Anterior cingulate cortex (tissue), 58 donors: ENCODE measurements around the gene NSMCE1.

Source experiments
- DNase-seq, 58 donors: peaks; one replicate each; lab custom pipeline; 2025; lab: John Stamatoyannopoulos, UW

Gene NSMCE1

DNA sequence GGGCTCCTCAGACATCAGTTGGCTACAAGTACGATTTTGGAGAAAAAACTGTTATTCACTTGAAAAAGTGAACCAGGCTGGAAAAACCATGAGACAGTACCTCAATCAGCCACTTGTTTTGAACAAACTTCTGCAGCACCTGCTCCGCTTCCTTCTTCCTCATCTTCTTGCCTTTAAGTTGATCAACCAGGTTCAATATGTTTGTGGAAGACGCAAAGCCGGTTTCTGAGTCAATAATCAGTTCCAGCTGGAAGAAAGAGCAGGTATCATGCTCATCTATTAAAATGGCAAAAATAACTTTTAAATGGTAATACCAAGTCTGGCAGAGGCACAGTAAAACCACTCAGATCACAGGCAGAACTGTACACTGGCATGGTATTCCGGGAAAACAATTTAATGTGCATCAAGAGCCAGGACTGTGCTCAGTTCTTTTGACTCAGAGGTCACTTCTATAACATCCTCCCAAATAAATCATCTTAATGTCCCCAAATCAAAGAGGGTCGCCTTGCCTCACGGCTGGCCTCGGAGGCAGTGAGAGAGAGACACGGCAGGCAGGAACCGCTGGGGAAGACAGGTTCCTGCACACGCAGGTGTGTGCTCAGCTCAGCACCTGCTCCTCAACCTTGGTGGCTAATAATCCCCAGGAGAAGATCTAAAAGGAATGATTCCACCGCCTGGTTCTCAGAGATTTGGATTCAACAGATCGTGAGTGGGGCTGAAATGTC, 35.5 kb downstream of the NSMCE1 start:
- no peak for DNase-seq

DNA sequence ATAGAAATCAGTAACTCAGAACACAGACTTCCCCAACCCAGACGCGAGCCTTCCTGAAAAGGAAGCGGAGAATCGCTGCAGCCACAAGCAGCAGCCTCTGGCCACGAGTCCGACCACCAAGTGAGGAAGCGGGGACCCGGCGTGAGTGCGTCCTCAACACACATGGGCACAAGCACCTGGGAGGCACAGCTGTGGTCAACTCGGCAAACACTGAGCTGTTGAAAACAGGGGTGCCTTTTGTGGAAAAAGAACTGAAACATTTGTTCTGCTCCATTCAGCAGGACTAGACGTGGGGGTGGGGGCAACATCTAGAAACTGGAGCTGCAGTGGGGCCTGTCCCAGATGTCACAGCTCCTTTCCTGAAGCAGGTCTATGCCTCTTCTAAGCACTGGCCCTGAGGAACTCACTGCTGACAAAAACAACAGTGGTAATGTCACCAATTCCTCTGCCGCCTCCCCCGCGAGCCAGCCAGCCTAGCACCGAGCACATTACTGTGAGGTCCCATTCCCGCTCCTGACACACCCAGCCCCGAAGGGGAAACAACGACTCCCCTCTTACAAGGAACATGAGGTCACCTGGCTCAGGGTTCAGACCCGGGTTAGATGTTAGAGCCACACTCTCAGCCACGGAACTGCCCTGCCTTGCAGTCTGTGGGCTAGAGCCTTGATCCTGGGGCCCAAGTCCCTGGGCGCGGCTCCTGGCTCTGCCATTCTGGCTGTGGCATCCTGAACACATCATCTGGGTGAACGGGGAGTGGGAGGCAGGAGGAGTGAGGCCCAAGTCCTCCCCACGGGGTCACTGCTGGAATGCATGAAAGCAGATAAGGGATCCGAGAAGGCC, 36.3 kb downstream of the NSMCE1 start:
- DNase-seq: peak in 27 of 58 donors; percentile 8 to 69 (median 29)

- DNase-seq: no peak
Measured at GRCh38 chr16:27231692-27232060, 36.9 kb downstream of the NSMCE1 start.

GRCh38 chr16:27230562-27231001, 38.0 kb downstream of the NSMCE1 start:
- DNase-seq: peak in 1 of 58 donors; percentile 15

DNA sequence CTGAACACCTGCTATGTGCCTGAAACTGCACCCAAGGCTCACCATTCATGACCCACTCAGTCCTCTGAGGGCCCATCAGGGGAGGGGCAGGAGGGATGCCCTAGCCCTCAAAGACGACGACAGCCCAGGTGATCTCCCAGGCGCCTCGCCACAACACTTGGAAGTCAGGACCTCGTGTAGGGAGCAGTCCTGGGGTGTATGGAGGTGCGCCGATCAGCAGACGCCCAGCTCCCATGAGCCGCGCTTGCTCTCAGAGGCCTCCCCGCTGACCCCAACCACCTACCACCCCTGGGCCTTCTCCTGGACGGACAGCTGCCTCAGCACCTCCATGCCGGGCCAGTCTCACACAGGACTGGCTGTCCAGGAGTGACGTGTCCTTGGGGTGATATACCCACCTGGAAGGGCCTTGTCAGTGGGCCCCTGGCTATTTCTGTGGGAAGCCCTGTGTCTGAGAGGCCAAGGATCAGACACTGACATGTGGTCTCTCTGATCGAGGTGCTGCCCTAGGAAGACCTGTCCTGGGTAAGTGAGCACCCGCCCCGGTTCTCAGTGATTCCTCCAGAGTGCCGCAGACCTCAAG, 38.6 kb downstream of the NSMCE1 start:
- DNase-seq: no peak

- DNase-seq: no peak
Measured at GRCh38 chr16:27228621-27229501, 39.7 kb downstream of the NSMCE1 start.

- DNase-seq: no peak
Measured at GRCh38 chr16:27228045-27228444, 40.5 kb downstream of the NSMCE1 start.

DNA sequence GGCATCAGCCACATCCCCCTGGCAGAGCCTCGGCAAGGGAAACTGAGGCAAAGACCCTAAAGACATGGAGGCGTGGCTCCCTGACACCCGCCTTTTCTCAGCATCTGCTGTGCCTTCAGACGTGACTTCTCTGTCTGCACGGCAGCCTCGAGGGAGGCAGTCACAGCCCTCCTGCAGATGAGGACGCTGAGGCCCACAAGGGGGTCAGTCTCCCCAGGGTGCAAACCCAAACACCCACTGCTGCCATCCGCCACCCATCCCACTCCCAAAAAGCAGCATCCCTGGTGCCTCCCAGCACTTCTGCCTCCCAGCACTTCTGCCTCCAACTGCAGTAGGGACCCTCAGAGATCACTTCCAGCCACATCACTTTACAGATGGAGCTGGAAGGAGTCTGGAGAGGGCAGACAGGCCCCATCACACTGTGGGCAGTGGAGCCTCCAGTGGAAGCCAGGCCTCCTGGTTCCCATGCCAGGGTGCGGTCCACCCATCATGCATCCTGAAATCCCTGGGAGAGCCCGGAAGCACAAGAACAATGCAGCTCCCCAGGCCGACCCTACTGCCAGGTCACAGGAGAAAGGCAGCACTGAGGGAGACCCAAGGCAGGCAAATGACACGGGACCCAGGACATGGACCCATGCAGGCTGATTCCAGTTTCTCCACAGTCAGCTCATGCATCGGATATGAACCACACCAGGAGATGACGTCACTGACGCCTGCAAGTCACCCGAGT, 41.4 kb downstream of the NSMCE1 start:
- no peak for DNase-seq

- no peak for DNase-seq
Measured at GRCh38 chr16:27226476-27226875, 42.1 kb downstream of the NSMCE1 start.

DNA sequence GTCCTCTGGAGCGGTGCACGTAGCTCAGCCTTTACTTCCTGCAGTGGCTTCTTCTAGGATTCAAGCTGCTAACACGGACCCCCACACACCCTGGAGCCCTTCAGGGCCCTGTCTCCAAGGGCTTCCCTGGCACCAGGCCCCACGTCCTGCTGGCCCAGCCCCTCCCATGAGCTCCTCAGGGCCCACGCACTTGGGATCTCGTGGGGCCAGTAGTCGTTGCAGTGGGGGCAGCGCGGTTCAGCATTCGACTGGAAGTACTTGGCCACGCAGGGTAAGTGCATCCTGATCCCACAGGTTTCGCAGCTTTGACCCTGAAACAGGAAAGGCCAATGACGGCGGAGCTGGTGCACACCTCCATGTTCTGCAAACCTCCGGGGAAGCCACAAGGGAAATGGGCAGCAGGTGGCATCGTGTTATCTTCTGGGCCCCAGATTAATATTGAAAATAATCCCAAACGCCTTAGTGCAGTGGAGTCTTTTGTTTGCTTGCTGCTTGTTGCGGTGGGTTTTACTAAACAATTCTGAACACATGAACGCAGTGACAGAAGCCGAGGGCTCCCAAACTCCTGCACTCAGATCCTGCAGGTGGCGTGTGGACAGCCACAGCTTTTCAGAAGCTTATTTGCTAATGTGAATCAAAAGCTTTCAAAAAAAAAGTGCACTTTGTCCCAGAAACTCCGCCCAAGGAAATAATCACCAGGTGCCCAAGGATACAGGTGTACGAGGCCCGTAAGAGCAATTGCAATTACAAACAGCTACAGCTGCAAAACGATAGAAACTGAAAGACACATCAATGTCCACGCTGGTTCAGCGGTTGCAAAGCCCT, 42.8 kb downstream of the NSMCE1 start:
- no peak for DNase-seq

DNA sequence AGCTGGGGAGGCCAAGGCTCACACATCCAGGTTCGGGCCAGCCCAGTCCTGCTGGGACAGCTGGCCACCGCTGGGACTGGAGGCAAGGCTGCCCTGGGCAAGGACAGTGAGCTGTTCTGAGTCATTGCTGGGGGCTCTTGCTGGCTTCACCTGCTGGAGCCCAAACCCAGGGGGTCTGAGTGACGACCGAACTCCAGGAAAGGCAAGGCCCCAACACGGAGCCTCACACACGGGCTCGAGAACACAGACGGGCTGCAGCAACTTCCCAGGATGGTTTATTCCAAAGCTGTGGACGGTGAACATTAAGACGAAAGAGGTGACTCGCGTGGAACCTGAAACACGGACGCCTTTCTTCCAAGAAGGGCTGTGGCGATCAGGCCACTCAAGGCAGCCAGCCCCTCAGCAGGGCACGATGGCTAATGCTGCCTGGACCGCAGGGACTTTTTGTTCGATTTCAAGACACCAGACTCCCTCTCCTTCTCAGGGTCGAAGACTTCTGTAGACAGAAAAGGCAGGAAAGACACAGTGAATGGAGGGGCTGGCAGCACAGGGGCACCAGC, 43.8 kb downstream of the NSMCE1 start:
- no peak for DNase-seq

- no peak for DNase-seq
Measured at GRCh38 chr16:27224271-27224737, 44.3 kb downstream of the NSMCE1 start.

DNA sequence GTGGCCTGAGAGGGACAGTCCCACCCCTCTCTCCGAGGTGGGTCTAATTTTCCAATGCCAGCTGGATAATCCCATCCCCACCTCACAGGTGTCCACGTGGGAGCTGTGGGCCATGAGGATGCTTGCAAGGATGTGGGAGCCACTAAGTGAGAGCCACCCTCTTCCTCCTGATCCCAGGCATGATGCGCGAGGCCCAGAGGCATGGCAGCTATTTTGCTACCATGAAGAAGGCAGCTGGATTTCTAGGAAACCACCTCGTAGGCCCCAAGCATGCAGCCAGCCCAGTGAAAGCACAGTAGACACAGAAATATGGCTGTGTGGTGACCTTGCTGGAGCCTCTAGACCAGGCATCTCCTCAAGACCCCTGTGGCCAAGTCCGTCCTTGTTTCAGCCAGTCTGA, 44.9 kb downstream of the NSMCE1 start:
- DNase-seq: no peak

GRCh38 chr16:27223226-27223610, 45.4 kb downstream of the NSMCE1 start:
- DNase-seq: no peak

- no peak for DNase-seq
Measured at GRCh38 chr16:27222249-27223225, 46.0 kb downstream of the NSMCE1 start.

DNA sequence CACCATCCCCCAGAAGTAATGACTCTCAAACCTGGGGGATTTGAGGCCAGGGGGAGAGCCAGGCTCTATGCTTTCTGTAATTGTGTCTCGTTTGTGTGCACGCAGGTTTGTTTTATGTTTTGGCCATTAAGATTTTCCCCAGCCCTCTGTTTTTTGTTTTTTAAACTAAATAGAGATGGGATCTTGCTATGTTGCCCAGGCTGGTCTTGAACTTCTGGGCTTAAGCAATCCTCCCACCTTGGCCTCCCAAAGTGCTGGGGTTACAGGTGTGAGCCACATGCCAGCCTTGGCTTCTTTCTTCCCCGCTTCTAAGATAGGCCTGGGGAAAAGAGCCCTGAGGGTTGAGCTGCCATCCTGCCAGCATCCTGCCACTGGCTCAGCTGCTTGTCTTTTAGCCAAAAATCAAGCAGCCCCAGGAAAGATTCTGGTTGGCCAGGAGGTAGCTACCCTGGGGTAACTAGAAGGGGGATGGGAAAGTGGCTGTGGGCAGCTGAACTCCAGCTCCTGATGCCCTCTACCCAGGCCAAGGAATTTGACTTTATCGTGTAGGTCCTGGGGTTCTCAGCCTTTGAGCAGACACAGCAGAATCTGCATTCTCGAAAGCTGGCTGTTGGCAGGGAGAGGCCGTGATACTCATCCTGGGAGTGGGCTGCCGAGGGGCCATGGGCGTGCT, 46.9 kb downstream of the NSMCE1 start:
- no peak for DNase-seq

DNA sequence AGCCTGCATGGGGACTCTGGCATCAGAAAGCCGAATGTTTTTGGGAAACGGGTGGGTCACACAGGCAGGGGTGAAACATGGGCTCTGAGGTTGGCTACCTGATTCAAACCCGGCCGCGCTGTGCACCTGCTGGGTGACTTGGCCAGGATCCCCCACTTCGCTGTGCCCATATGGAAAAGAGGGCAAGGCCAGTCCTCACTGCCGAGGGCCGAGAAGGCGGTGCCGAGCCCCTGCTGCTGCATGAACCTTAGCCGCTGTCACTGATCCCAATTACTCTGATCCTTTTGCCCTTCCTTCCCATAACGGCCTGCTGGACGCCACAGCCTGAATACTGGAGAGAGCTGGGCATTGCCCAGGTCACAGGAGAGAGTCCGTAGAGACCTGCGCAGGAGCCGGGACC, 47.6 kb downstream of the NSMCE1 start:
- no peak for DNase-seq
